Bronchial epithelial cell (primary cell): ENCODE data around the gene CYP4F11. TPM values are rescaled to one million over a fixed set of nuclear protein-coding genes. Genes with fewer than 3 reads are reported as not detected.
"Not testable (repeated sequence)": the region's sequence is repeated elsewhere in the genome, so short reads cannot be mapped to it uniquely, and the experiment has no call there.

Source experiments
- DNase-seq: peaks from one replicate; pipeline ENCODE4 v3.0.0-alpha.2; 2010; ENCODE audit warnings: low read depth
- FAIRE-seq: peaks from 2 replicates; lab custom pipeline; 2011; peaks lifted over from hg19 to GRCh38; lab: Jason Lieb, UNC
- H3K27me3 ChIP-seq: 2 replicates; pipeline ENCODE4 v1.5.1; 2011; ENCODE audit warnings: low read length; ENCODE audit not compliant: control insufficient read depth, insufficient read depth
- H3K36me3 ChIP-seq: 2 replicates; pipeline ENCODE4 v1.5.1; 2011; ENCODE audit warnings: low read length; ENCODE audit not compliant: control insufficient read depth, insufficient read depth
- H3K4me3 ChIP-seq: 2 replicates; pipeline ENCODE4 v1.5.1; 2011; ENCODE audit warnings: mild to moderate bottlenecking, low read depth, low read length, control low read depth
- total RNA-seq: library from RNA; depleted of rRNA; stranded (reverse); fragments of >200 nt; gene quantifications from 2 replicates; pipeline ENCODE4 v1.2.1, GENCODE V29; 2014
- TF ChIP-seq, protein P1 (sequence below): IDR thresholded peaks from 2 replicates; pipeline ENCODE4 v1.5.1; 2011; ENCODE audit warnings: mild to moderate bottlenecking, moderate library complexity, low read length, control low read depth, inconsistent platforms; ENCODE audit not compliant: insufficient read depth, severe bottlenecking

The CYP4F11 gene
- total RNA-seq, 1 donor from 2014 or later, result 0.79 TPM

DNA sequence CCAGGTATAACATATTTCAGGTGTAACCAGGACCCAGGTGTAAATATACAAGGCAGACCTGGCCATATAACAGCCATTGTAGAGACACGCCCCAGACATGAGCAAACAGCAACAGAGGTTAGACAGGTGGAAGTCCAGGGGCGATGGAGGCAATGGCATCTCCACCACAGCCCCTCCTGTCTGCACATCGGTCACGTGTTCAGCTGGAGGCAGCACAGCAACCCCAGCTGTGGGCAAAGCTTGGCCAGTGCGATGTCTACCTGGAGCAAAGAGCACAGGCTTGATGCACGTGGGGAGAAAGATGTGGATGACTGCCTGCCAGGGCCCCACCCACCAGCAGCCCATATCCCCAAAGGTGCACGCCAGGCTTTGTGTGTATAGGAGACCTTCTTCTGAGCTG, 40.9 kb downstream of the CYP4F11 start:
- FAIRE-seq (peak; percentile 55), DNase-seq (no peak)
- Histone ChIP-seq H3K36me3 (no peaks in the 10 kb centered on the region), H3K4me3 (no peak overlapping the region), H3K27me3 (no peaks in the 10 kb centered on the region)
- TF ChIP-seq, protein P1, sequence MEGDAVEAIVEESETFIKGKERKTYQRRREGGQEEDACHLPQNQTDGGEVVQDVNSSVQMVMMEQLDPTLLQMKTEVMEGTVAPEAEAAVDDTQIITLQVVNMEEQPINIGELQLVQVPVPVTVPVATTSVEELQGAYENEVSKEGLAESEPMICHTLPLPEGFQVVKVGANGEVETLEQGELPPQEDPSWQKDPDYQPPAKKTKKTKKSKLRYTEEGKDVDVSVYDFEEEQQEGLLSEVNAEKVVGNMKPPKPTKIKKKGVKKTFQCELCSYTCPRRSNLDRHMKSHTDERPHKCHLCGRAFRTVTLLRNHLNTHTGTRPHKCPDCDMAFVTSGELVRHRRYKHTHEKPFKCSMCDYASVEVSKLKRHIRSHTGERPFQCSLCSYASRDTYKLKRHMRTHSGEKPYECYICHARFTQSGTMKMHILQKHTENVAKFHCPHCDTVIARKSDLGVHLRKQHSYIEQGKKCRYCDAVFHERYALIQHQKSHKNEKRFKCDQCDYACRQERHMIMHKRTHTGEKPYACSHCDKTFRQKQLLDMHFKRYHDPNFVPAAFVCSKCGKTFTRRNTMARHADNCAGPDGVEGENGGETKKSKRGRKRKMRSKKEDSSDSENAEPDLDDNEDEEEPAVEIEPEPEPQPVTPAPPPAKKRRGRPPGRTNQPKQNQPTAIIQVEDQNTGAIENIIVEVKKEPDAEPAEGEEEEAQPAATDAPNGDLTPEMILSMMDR, result no peak

DNA sequence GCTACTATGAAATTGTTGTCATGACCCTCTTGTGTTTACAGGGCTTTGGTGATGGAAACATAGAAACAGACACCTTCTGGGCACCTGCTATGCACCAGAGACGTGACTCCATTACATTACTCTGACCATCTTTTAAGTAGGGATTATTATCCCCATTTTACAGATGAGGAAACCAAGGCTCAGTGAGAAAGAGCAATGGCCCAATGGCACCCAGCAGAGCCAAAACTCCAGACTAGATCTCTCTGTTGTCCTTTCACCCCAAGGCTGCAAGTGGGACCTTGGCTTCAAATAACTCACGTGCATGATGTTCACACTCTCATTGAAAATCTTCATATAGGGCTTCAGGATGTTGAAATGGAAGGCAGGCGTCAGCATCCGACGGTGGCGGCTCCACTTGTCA, 42.3 kb downstream of the CYP4F11 start:
- no peaks in the 10 kb centered on the region for H3K27me3 ChIP-seq
- FAIRE-seq (no peak), DNase-seq (no peak)
- no peak overlapping the region for H3K4me3 ChIP-seq
- no peaks in the 10 kb centered on the region for H3K36me3 ChIP-seq
- TF ChIP-seq, protein P1, result no peak

DNA sequence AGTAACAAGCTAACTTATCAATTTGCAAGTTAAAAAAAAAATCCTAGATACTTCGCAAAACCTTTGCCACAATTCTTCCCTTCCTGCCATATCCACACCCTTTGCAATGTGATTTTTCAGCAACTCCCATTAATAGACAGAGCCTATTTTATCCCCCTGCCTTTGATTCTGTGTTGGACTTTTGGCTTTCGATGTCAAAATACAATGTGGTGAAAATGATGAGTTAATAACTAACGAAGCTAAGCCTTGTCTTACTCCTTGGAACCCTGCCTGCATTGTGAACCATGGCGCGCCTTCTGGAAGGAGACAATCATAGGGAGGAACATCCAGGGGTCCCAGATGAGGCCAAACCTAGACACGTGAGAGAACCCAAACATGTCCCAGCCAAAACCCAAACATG, 42.9 kb downstream of the CYP4F11 start:
- DNase-seq (no peak), FAIRE-seq (no peak)
- TF ChIP-seq, protein P1, result no peak

DNA sequence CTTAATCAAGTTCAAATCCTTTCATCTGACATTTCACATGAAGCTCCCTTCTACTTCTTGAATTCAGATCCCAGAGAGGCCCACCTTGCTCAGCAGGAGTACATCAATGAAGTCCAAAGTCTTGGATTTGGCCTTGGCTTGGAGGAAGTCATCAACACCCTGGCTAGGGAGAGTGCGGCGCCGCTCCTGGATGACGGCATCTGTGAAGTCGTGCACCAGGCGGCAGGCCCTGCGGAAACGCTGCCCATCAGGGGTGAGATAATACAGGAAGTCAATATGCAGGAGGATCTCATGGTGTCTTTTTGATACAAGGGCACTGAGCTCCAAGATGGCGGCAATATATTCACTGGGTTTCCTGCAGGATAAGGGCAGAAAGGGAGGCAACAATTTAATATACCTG, 45.0 kb downstream of the CYP4F11 start:
- not testable (repeated sequence) for H3K36me3 ChIP-seq, FAIRE-seq, H3K4me3 ChIP-seq, DNase-seq, H3K27me3 ChIP-seq

More for the DNA sequence above, 42.9 kb downstream of the CYP4F11 start:
- H3K4me3 ChIP-seq, result no peak overlapping the region
- no peaks in the 10 kb centered on the region for H3K27me3 ChIP-seq
- no peaks in the 10 kb centered on the region for H3K36me3 ChIP-seq

DNA sequence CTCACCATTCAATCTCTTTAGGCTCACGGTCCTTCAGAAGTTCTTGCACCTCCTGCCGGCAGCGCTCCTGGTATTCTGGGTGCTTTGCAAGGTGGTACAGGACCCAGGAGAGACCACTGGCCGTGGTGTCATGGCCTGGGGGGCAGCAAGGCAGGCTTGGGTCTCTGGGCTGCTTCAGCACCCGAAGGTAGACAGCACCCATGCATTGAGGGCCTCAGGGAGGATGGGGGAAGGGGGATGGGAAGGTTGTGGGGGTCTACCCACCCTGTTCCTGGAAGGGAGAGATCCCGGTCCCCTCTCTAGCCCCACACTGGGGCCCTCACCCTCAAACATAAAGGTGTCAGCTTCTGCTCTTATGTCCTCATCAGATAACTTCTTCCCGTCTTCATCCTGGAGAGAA, 48.4 kb downstream of the CYP4F11 start:
- H3K4me3 ChIP-seq, result no peak overlapping the region
- H3K36me3 ChIP-seq, result no peaks in the 10 kb centered on the region
- DNase-seq (no peak), FAIRE-seq (no peak)
- no peaks in the 10 kb centered on the region for H3K27me3 ChIP-seq
- TF ChIP-seq, protein P1, result no peak

DNA sequence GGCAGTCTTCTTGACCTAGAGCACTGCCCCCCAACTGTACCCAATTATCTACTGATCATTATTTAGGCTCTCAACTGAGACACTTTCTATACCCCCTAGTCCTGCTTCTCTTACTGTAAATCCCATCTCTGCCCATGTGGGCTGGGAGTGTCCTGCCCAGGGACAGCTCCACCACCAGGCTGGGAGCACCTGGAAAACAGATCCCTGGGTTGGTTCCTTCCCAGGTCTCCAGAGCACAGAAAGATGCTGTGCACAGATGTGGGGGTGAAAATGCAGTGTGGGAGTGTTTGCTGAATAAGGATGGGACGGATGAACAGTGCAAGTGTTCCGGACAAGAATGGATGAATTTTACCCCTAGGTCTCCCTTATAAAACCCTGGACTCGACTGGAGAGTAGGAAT, 49.2 kb downstream of the CYP4F11 start:
- H3K36me3 ChIP-seq, result no peaks in the 10 kb centered on the region
- no peaks in the 10 kb centered on the region for H3K27me3 ChIP-seq
- FAIRE-seq (no peak), DNase-seq (no peak)
- TF ChIP-seq, protein P1, result no peak
- no peak overlapping the region for H3K4me3 ChIP-seq

DNA sequence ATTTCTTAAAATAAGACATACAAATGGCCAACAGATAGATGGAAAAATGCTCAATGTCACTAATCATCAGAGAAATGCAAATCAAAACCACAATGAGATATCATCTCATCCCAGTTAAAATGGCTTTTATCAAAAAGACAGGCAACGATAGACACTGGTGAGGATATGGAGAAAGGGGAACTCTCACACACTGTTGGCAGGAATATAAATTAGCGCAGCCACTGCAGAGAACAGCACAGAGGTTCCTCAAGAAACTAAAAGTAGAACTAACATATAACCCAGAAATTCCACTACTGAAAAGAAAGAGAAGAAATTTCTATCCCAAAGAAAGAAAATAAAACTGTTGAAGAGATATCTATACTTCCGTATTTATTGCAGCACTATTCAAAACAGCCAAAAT, 51.0 kb downstream of the CYP4F11 start:
- H3K27me3 ChIP-seq, H3K4me3 ChIP-seq, FAIRE-seq, DNase-seq, H3K36me3 ChIP-seq: not testable (repeated sequence)
